Activated T-helper 1 cell treated with anti-CD3 and anti-CD28 coated beads, Interleukin-2, amount 50 U/mL, for 16 hours (primary cell): Measurements from ENCODE around the gene SLC39A11.

ENCODE experiments used
- DNase-seq, 2 donors: peaks; one replicate each; pipeline ENCODE4 v3.0.0-alpha.2; 2020; ENCODE audit warnings: low read depth in 1 of 2, low spot score in 1 of 2

The SLC39A11 gene

DNA sequence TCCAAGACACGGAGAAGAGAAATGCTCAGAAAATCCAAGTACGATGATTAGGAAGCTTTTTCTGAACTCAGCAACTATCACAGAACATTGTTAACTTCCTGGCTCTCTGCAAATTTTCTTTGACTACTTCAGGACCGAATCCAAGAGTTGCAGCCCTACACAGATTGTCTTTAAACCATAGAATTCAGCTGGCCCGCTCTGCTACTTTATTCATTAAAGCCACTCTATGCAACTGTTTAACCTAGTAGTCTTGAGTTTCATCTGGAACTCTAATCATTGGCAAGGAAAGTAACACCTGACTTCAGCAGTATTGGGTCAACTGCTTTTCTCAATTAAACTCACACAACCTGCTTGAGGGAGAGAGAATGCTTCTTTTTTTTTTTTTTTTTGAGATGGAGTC lies 210.1 kb downstream of the SLC39A11 start:
- no peak for DNase-seq

DNA sequence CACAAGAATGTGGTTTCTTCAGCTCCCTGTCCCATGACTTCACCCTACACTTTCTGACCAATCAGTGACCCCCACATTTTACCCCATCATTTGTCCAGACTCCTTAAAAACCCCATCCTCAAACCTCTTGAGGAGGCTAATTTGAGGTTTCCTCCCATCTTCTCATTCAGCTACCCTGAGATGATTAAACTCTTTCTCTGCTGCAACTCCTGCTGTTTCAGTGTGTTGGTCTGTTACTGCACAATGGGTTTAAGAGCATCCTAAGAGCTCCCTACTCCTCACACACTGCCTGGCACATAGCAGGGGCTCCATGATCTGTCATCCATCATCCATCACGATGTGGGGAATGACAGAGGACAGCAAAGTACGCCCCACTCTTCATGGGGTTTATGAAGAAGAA lies 212.6 kb downstream of the SLC39A11 start:
- no peak for DNase-seq

DNA sequence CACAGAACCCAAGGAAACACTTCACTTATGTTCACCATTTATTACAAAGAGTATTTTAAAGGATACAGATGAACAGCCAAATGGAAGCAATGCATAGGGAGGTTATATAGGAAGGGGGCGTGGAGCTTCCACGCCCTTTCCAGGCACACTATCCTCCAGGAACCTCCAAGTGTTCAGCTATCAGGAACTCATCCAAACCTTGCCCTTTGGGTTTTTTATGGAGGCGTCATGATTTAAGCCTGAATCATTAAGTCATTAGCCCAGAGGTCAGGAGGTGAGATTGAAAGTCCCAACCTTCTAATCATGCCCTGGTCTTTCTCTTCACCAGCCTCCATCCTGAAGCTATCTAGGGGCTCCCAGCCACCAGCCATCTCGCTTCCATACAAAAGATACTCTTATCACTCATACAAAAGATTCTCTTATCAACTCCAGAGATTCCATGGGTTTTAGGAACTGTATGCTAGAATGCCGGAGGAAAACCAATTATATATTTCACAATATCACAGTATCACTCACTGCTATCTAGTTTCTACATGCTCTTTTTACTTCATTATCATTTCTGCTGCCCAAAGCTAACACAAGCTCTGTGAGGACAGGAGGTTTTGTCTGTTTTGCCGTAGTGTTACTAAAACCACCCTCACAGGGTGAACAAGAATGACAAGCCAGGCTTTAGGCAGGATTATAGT lies 213.4 kb downstream of the SLC39A11 start:
- DNase-seq, result no peak

DNA sequence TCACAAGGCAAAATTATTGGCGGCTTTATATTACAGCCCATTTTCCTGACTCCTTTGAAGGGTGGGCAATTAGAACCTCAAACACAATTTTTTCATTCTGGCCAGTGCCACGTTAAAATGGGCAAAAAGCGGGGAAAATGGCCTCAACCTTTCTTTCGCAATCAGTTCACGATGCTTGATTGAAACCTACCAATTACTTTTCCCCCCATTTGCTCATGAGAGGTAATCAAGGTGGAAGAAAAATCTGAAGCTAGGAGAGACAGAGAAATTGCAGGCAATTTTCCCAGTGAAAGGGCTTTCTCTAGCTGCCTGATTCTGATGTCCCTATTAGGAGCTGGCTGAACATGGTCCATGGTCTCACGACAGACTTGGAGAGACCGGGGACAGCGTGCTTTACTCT lies 215.1 kb downstream of the SLC39A11 start:
- DNase-seq, result no peak

DNA sequence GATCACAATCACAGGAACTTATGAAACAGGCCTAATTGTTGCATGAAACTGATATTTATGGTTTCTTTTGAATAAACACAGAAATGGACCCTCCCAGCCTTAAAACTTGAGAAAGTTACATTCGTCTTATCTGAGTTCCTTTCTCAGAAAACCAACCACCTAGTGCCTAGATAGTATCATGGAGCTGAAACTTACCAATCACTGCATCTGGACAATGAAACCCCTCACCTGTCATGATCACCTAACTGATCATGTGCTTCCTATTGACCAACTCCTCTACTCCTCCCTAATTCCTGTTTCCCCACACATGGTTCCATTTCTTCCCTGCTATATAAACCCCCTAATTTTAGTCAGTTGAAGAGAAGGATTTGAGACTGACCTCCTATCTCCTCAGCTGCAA lies 216.1 kb downstream of the SLC39A11 start:
- no peak for DNase-seq

DNA sequence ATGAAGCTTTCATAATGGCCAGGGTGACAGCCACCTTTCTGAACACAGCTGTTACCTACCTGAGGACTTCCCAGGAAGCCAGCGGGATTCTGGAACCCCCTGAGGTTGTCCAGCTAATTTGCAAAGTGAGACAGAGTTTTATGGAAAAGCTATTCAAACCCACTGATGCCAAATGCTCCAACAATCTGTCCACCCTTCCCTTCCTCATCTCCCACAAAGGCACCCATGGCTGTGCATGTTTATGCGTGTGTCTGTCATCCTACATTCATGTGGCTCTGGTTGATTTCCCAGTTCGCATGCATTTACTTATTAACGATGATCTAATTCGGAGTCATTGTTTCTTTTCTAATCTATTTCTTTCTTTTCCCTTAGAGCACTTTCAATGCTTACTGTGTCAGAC lies 217.1 kb downstream of the SLC39A11 start:
- no peak for DNase-seq

DNA sequence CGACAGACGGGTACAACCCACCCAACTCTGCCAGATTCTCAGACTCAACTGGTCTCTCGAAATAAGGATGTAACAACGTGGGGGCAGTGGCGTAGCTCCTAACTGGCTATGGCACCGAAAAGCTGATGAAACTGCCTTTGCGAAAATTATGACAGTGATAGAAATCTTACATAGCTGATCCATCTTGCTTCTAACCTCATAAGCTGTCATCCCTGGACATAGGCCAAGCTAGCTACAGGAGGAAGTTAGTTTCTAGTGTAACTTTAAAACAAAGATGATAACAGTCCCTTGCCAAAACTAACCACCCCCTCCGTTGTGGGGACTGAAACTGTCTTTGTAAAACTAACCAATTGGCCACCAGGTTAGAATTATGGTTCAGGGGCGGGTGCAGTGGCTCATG lies 220.1 kb downstream of the SLC39A11 start:
- no peak for DNase-seq

DNA sequence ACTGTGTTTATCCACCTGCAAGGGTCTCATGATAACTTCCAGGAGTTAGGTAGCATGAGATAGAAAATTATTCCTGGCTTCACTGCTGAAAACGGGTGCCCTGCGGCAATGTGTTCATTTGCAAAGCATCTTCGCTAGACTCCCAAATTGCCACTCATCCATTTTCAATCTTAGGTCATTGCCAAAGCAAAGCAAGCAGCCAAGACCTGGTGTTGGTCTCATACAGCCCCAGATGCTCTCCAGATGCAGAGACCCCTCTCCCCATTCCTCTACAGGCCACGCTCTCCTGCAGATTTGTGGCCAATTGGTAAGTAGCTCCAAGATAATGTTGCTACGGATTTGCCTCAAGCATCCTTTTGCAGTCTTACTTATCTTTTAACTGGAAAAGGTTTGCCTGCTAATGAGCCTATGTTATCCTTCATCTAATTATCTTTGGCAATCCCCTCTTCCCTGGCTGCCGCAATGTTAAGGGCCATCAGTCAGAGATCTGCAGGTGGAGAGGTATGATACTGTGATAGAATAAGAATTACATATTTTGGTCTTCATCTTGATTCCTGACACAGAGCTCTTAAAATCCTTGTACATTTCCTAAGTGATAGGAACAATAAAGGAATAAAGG lies 222.0 kb downstream of the SLC39A11 start:
- no peak for DNase-seq

DNA sequence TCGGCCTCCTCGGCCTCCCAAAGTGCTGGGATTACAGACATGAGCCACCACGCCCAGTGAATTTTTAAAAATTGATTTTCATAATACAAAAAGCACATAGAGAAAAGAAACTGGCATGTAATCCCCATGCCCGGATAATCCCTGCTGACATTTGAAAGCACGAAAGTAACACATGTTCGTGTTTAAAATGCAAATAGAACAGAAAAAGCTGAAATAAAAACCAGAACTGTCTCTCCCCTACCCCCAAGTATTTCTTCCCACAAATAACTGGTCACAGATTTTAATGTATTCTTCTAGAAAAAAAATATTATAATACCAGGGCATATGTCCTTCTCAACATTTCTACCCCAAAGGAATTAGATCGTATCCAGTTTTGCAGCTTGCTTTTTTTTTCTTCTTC lies 222.9 kb downstream of the SLC39A11 start:
- no peak for DNase-seq

DNA sequence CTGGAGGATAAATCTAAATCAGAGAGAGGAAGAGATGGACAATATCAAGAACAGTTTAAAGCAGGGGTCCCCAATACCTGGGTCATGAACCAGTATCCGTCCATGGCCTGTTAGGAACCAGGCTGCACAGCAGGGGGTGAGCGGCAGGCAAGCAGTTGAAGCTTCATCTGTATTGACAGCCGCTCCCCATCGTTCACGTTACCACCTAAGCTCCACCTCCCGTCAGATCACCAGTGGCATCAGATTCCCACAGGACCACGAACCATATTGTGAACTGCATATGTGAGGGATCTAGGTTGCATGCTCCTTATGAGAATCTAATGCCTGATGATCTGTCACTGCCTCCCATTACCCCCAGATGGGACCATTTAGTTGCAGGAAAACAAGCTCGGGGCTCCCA lies 226.5 kb downstream of the SLC39A11 start:
- DNase-seq, result no peak

DNA sequence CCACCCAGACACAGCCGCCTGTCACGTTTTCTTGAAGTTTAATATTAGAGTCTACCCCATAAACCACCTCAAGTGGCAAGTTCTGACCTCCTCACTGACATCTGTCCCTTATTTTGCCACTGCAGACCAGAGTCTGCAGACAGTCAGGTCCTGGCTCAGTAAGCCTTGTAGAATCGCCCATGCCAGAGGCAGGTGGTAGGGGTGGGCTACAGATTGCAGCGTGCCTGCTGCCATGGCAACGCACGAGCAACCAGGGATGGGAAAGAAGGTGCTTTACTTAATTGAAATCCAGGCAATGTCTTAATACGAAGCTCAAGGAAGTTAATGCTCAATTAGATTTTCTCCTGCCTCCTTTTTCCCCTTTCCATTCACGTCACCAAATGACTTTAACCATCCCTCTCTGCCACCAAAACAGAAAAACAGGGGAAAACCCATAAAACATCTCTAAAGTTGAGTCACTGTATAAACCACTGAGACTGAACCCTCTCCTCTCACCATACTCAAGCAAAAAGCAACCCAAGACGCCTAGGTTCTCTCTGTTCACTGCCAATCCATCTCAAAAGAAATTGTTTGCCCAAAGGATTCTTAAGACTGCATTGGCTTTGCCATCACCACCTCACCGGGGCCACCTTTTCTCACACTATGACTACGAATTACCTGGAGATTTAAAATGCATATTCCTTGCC lies 228.8 kb downstream of the SLC39A11 start:
- no peak for DNase-seq

DNA sequence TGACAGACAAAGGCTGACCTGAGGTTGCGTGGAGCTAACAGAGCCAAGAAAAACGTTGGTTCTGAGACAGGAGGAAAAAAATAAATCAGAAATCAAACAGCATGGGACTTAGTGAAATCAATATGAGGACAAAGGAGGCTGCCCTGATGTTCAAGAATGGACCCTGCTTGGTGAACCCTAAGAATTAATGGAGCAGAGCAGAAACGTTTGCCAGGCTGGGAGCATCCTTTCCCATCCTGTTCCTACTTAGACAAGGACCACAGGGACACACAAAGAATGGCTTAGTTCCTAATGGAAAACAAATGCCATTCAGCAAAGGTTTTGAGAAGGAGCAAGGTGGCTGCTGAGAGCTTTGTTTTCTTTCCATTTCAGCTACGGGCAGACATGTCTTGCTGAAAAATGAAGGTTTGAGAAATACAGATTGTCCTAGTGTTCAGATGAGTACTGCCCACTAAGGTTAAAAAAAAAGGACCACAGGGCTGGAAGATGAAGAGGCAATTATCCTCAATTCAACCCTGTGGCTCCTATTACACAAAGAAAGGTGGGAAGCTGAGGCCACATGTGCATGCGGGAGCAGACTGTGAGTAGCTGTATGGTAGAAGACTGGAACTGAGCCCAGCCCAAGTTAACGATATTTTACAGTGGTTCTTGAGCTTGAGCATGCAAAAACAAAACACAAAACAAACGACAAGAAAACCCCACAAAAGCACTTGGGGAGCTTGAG lies 230.1 kb downstream of the SLC39A11 start:
- DNase-seq, result no peak

DNA sequence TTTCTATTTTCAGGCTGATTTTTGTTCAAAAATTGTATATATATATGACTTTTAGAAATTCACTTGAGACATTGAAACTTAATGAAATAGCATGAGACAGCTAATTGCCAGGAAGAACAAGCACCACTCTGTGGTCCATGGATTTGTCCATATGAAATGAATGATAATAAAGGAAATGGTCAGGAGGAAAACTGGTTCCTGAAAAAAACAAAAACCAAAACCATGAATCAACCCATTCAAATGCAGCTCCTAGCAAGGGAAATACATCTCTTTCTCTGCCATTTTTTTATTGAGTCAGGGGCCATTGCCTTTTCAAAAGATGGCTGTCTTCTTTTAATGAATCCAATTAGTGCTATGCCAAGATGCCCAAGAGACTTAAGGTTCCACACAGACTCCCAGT lies 230.7 kb downstream of the SLC39A11 start:
- no peak for DNase-seq

DNA sequence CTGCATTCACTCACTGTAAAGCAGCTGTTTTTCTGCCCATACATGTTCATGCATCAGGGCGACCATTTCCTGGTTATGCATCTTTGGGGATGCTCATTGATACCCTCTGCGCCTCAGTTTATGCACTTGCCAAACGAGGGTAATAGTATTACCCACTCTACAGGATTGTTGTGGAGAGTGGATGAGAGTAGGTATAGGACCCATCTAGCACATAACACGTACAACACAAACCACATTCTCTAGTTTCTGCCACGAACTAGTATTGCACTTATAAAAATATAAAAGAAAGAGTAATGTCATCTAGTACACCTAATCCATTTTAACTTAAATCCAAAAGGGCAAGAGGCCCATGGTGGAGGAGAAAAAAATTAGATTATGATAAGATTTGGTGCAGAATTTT lies 231.7 kb downstream of the SLC39A11 start:
- DNase-seq, result no peak

DNA sequence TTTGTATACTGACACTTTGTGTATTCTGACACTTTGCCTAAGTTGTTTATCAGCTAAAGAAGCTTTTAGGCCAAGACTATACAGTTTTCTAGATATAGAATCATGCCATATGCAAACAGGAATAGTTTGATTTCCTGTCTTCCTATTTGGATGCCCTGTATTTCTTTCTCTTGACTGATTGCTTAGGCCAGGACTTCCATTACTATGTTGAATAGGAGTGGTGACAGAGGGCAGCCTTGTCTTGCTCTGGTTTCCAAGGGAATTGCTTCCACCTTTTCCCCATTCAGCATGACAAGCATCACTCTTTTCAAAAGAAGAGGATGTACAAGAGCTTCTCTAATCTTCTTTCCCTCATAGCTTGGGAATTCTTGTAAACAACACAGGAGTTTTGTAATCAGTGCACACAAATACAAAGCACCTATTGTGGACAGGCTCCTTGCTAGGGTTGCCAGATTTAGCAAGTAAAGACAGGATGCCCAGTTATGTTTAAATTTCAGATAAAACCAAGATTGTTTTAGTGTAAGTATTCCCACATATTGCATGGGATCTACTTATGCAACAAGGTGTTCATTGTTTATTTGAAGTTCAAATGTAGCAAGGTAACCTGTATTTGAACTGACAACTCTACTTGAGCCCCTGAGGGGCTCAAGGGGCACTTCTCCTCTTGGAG lies 233.5 kb downstream of the SLC39A11 start:
- no peak for DNase-seq

DNA sequence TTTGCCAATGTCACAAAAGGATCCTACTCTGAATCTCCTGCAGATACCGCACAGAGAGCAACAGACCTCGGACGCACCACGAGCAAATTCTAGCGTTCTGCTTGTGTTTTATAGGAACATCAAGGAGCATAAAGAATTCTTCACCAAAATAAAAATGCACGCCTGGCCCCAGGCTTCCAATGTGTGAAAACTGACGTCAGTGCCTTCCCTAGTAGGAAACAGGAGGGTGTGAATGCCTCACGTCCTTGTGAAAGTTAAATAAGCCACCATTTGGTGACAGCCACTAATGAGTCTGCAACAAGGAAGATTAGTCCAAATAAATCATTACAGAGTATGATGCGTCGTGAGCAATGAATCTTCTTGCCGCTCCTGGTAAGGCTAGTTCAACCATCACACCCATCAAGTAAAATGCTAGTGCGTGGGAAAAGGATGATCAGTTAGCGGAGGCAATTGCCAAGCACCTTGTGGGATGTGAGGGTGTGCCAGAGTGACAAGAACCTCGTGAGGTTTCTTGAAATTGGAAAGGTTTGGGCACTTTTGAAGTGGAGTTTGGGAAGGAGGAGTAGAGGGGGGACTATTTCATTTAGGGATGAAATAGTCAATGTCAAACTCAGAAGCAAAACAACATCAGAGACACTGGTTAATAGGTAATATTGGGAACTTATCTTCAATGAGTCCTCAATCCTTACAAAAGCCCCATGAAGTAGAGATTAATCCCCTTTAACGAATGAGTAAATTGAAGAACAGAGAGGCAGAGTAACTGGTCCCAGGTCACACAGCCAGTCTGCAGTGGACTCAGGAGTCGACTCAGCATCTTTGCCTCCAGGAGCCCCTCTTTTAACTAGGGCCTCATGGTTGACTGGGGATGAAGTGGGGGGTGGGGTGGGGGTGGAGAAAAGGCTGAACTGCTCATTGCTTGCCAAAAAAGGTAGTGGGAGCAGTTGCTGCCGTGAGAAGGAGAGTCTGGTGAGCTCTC lies 238.8 kb downstream of the SLC39A11 start:
- no peak for DNase-seq

DNA sequence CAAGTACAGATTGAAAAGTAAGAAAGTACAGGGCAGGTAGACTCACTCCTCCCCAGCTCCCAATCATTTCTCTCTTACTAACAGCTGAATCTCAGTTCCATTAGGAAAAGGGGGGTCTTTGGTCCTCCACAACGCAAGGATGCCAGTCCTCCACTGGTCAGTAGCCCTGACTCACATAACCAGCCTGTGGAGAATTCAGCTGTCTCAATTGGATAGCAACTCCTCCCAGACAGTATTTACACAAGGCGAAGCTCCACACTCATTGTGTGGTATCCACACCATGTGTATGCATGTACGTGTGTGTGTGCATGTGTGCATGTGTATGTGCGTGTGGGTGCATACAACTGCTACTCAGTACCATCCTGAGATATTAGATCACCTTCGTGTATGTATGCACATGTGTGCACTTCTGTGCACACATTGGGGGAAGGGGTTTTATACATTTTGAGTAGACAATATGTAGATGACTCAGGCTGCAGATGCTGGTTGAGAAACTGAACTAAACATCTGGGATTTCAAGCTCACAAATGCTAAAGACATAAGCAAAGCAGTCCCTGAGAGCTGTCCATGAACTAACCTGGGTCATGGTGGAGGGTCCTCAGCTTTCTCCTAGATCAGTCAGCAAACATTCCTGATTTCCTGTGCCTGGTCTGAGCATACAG lies 240.1 kb downstream of the SLC39A11 start:
- no peak for DNase-seq

DNA sequence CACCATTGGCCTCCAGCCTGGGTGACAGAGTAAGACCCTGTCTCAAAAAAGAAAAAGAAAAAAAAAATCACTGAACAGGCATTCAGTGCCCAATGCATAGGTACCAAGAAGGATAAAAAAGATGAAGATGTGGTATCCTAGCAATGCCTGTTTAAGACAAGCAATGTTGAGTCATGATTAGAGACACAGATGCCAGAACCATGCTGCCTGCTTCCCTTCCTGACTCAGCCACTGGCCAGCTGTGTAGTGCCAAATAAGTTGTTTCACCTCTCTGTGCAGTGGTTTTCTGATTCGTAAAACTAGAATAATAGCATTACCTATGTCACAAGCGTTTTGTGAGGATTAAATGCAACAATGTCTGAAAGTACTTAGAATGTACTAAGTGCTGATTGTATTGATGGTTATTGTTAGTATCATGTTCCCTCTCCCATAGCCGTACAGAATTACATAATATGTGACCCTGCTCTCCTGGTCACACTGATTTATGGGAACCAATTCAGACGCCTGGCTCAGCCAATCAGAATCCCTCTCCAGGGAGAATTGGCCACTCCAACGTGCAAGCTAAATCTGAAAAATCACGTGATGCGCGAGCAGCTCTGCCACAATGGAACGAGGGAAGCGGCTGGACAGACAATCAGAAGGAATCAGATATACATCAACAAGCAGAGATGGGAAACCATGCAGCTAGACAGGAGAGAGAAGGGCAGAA lies 241.9 kb downstream of the SLC39A11 start:
- no peak for DNase-seq

DNA sequence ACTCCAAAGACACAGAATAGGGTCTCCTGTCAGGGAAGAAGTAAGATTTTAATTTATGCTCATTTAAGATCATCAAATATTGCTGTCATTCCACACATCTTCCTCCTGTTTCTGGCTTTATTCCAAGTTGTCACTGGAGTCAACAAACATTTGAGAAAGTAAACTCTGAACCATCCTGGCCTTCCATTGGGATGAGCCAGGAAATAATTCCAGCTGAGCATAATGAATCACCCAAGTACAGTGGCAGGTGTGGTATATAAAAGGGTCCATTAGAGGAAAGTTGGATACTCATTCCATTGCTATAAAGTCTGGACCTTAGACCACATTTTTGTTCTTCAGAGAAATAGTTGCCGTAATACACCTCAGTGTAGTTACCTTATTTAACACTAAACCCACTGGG lies 246.1 kb downstream of the SLC39A11 start:
- no peak for DNase-seq
